GM19043 (cell line): Measurements from ENCODE around the gene OR51A4.
"Not testable (repeated sequence)": the region's sequence is repeated elsewhere in the genome, so short reads cannot be mapped to it uniquely, and the experiment has no call there.

Experiments used
- ATAC-seq: cut with Tn5 transposase; IDR thresholded peaks from one replicate; pipeline ENCODE4 v1.9.1; 2021; ENCODE audit warnings: low read depth; ENCODE audit not compliant: unreplicated experiment

Gene OR51A4

GRCh38 chr11:4947505-4947904, at the start of gene OR51A4:
Gene OR51A4, minus strand, starts transcription at chr11:4947605. Its CDS starts 505 bp downstream, at chr11:4947100.
- ATAC-seq: no peak

- ATAC-seq: no peak
Measured at GRCh38 chr11:4994551-4994950, 47.1 kb upstream of the OR51A4 start, which contains the start of gene OR51L1. Gene OR51L1, plus strand, starts transcription at chr11:4994851. Its CDS starts 4,132 bp downstream, at chr11:4998983.

- no peak for ATAC-seq
Measured at GRCh38 chr11:4991060-4991459, 43.7 kb upstream of the OR51A4 start.

- no peak for ATAC-seq
Measured at GRCh38 chr11:4983841-4984240, 36.4 kb upstream of the OR51A4 start.

- ATAC-seq: no peak
Measured at GRCh38 chr11:4982678-4983077, 35.3 kb upstream of the OR51A4 start.

- ATAC-seq: no peak
Measured at GRCh38 chr11:4979036-4979435, 31.6 kb upstream of the OR51A4 start.

GRCh38 chr11:4975436-4975835, 28.0 kb upstream of the OR51A4 start:
- ATAC-seq: no peak

- ATAC-seq: no peak
Measured at GRCh38 chr11:4962816-4963215, 15.4 kb upstream of the OR51A4 start.

- no peak for ATAC-seq
Measured at GRCh38 chr11:4960877-4961276, 13.5 kb upstream of the OR51A4 start.

GRCh38 chr11:4957396-4957795, 10.0 kb upstream of the OR51A4 start:
- no peak for ATAC-seq

- not testable (repeated sequence) for ATAC-seq
Measured at GRCh38 chr11:4955613-4956012, 8.2 kb upstream of the OR51A4 start, which contains the start of gene OR51A2. Gene OR51A2, minus strand, starts transcription at chr11:4955713. Its CDS starts 0 bp downstream, at chr11:4955713.

- no peak for ATAC-seq
Measured at GRCh38 chr11:4936745-4937144, 10.7 kb downstream of the OR51A4 start.

GRCh38 chr11:4932751-4933150, 14.7 kb downstream of the OR51A4 start:
- no peak for ATAC-seq

GRCh38 chr11:4926608-4927007, 20.8 kb downstream of the OR51A4 start:
- ATAC-seq: no peak

- no peak for ATAC-seq
Measured at GRCh38 chr11:4924239-4924638, 23.2 kb downstream of the OR51A4 start, which contains the start of gene OR51G1. Gene OR51G1, minus strand, starts transcription at chr11:4924339. Its CDS starts 0 bp downstream, at chr11:4924339.

- ATAC-seq: no peak
Measured at GRCh38 chr11:4922304-4922703, 25.1 kb downstream of the OR51A4 start.

- ATAC-seq: no peak
Measured at GRCh38 chr11:4921796-4922195, 25.6 kb downstream of the OR51A4 start.

GRCh38 chr11:4919250-4919649, 28.2 kb downstream of the OR51A4 start, which contains the start of gene OR51G2:
Gene OR51G2, minus strand, starts transcription at chr11:4919350. Its CDS starts 3,687 bp downstream, at chr11:4915663.
- ATAC-seq: no peak

GRCh38 chr11:4916581-4916980, 30.8 kb downstream of the OR51A4 start:
- ATAC-seq: no peak

- no peak for ATAC-seq
Measured at GRCh38 chr11:4903484-4903883, 43.9 kb downstream of the OR51A4 start, which contains the start of gene OR51A7. Gene OR51A7, plus strand, starts transcription at chr11:4903783. Its CDS starts 3,587 bp downstream, at chr11:4907370.
